MCF 10A (cell line): ENCODE results near the gene WDR48. TPM values are rescaled to one million over a fixed set of nuclear protein-coding genes. Genes with fewer than 3 reads are reported as not detected.

Experiments
- BruUV-seq: library from RNA; stranded (reverse); fragments of 400-500 nt; replicated peaks from 2 replicates; lab custom pipeline; 2021; lab: Mats Ljungman, UMichigan
- CTCF ChIA-PET: fragments of 300-600 bp; sonication (Branson Sonifier 250); formaldehyde crosslinking; extraction: SDS; loops from one replicate; lab custom pipeline; 2021; ENCODE audit warnings: antibody characterized with exemption, inconsistent platforms; lab: Yijun Ruan, JAX
- POLR2A ChIA-PET: fragments of 300-600, 350-650 bp; sonication (Branson Sonifier 250); formaldehyde crosslinking; extraction: SDS; loops from one replicate; lab custom pipeline; 2020; ENCODE audit warnings: antibody characterized with exemption, inconsistent platforms; lab: Yijun Ruan, JAX
- DNase-seq: peaks from one replicate; pipeline ENCODE4 v3.0.0-alpha.2; 2018; ENCODE audit not compliant: unreplicated experiment
- H3K27ac Mint-ChIP-seq: one replicate; pipeline ENCODE4 v1.8.0; 2022; ENCODE audit warnings: mild to moderate bottlenecking, low read depth, mixed read lengths; ENCODE audit not compliant: unreplicated experiment
- H3K27me3 Mint-ChIP-seq: one replicate; pipeline ENCODE4 v1.8.0; 2022; ENCODE audit warnings: mixed read lengths; ENCODE audit not compliant: insufficient read depth, unreplicated experiment
- H3K36me3 Mint-ChIP-seq: one replicate; pipeline ENCODE4 v1.8.0; 2022; ENCODE audit warnings: mild to moderate bottlenecking, moderate library complexity, mixed read lengths; ENCODE audit not compliant: insufficient read depth, unreplicated experiment
- H3K4me1 Mint-ChIP-seq: one replicate; pipeline ENCODE4 v1.8.0; 2022; ENCODE audit warnings: mixed read lengths; ENCODE audit not compliant: insufficient read depth, unreplicated experiment
- H3K4me3 Mint-ChIP-seq: one replicate; pipeline ENCODE4 v1.8.0; 2022; ENCODE audit warnings: mild to moderate bottlenecking, moderate library complexity, mixed read lengths; ENCODE audit not compliant: unreplicated experiment
- H3K9me3 Mint-ChIP-seq: one replicate; pipeline ENCODE4 v1.8.0; 2022; ENCODE audit warnings: mixed read lengths; ENCODE audit not compliant: unreplicated experiment
- CTCF ChIP-seq: fragments of 200-600 bp; IDR thresholded peaks from one replicate; pipeline ENCODE4 v1.8.0; 2022; ENCODE audit warnings: antibody characterized with exemption, mild to moderate bottlenecking; ENCODE audit not compliant: unreplicated experiment
- intact Hi-C: fragments of 100-400 bp; cut with micrococcal nuclease; formaldehyde crosslinking; loops from 2 replicates; pipeline ENCODE4 v1.14.1; 2022
- total RNA-seq: library from RNA; stranded (reverse); gene quantifications from 2 replicates; pipeline ENCODE4 v1.2.3, GENCODE V29; 2022

The WDR48 gene
- total RNA-seq, 1 experiment from 2014 or later: 26.0 TPM

- CTCF ChIA-PET: interaction anchor here (0.7 to 1.4 kb wide), 4 partner anchors 12 to 52 kb away, joined by 3 to 4 read pairs (median 4); no protein-coding TSS in a partner anchor
- no peak for DNase-seq
- no peak overlapping the region for H3K4me3 Mint-ChIP-seq
- no TSS peak for BruUV-seq
- no peaks in the 10 kb centered on the region for H3K4me1 Mint-ChIP-seq
- H3K27ac Mint-ChIP-seq: no peak overlapping the region
- H3K9me3 Mint-ChIP-seq: no peaks in the 10 kb centered on the region
- POLR2A ChIA-PET: interaction anchor here (0.6 to 0.8 kb wide), 2 partner anchors 84 to 862 kb away, joined by 3 read pairs; no protein-coding TSS in a partner anchor
- H3K36me3 Mint-ChIP-seq: peaks cover 86% of the 10 kb centered on the region
- intact Hi-C loops: no loop called here
- TF ChIP-seq CTCF: no peak
- H3K27me3 Mint-ChIP-seq: no peaks in the 10 kb centered on the region
Measured at GRCh38 chr3:39088889-39089288, 37.1 kb downstream of the WDR48 start.

GRCh38 chr3:39090922-39091321, 39.1 kb downstream of the WDR48 start:
- DNase-seq: no peak
- no peak for TF ChIP-seq CTCF
- Mint-ChIP-seq H3K4me3 (no peak overlapping the region), H3K27ac (no peak overlapping the region), H3K36me3 (peaks cover 87% of the 10 kb centered on the region), H3K9me3 (no peaks in the 10 kb centered on the region), H3K4me1 (no peaks in the 10 kb centered on the region), H3K27me3 (no peaks in the 10 kb centered on the region)
- intact Hi-C loops: no loop called here
- BruUV-seq: no TSS peak
- CTCF ChIA-PET: interaction anchor here (0.7 kb wide), 1 partner anchor 9 kb away, joined by 3 read pairs; no protein-coding TSS in a partner anchor
- POLR2A ChIA-PET: interaction anchor here (1.0 to 1.2 kb wide), 2 partner anchors 17 to 32 kb away, joined by 3 read pairs; partner anchors contain the start of genes GORASP1 and TTC21A

- Mint-ChIP-seq H3K27ac (no peak overlapping the region), H3K9me3 (no peaks in the 10 kb centered on the region), H3K4me3 (no peak overlapping the region), H3K27me3 (no peaks in the 10 kb centered on the region), H3K4me1 (no peaks in the 10 kb centered on the region), H3K36me3 (peaks cover 89% of the 10 kb centered on the region)
- no peak for TF ChIP-seq CTCF
- DNase-seq: no peak
- CTCF ChIA-PET: interaction anchor here (0.6 to 3.7 kb wide), 7 partner anchors 14 to 196 kb away, joined by 3 to 17 read pairs (median 3); no protein-coding TSS in a partner anchor
- intact Hi-C loops: no loop called here
- POLR2A ChIA-PET: no interaction called here
- no TSS peak for BruUV-seq
Measured at GRCh38 chr3:39094851-39095677, 43.2 kb downstream of the WDR48 start.

DNA sequence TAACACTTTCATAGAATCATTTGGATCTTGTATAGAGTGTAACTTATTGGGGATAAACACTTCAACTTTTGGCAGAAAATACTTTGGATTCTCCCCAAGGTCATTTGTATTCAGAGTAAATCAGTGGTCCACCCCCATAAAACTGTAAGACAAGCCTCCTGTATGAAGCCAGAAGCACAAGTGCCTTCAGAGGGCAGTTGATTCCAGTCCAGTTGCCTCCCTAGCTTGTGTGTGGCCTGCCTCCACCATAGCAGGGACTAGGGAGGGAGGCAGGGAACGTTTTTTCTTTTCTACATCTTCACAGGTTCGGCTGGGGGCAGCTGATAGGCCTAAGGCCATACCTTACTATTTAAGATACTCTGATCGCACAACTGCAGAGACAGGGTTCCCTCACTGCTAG, 44.0 kb downstream of the WDR48 start:
- Mint-ChIP-seq H3K27me3 (no peaks in the 10 kb centered on the region), H3K4me1 (no peaks in the 10 kb centered on the region), H3K4me3 (no peak overlapping the region), H3K27ac (no peak overlapping the region), H3K36me3 (peaks cover 83% of the 10 kb centered on the region), H3K9me3 (no peaks in the 10 kb centered on the region)
- no peak for TF ChIP-seq CTCF
- intact Hi-C loops: no loop called here
- no peak for DNase-seq
- BruUV-seq: no TSS peak
- ChIA-PET POLR2A (interaction anchor here (0.7 kb wide), 1 partner anchor 63 kb away, joined by 3 read pairs; no protein-coding TSS in a partner anchor), CTCF (interaction anchor here (0.7 to 3.7 kb wide), 5 partner anchors 15 to 196 kb away, joined by 3 to 17 read pairs (median 6); no protein-coding TSS in a partner anchor)
